ENCODE results near the gene EVI5. TPM values are rescaled to one million over a fixed set of nuclear protein-coding genes. Genes with fewer than 3 reads are reported as not detected.
"Not testable (repeated sequence)": the region's sequence is repeated elsewhere in the genome, so short reads cannot be mapped to it uniquely, and the experiment has no call there.

EVI5 gene
- total RNA-seq, 1 donor from 2014 or later: 52.6 TPM

- peaks cover 10% of the 10 kb centered on the region for H3K4me1 Mint-ChIP-seq (ENCODE audit: unreplicated experiment)
- TF ChIP-seq CTCF (IDR thresholded peaks at IDR 0.05): no peak
- H3K36me3 Mint-ChIP-seq (ENCODE audit: unreplicated experiment): no peaks in the 10 kb centered on the region
- no peak overlapping the region for H3K4me3 Mint-ChIP-seq (ENCODE audit: unreplicated experiment)
- no peaks in the 10 kb centered on the region for H3K27me3 Mint-ChIP-seq (ENCODE audit: unreplicated experiment)
- DNase-seq (ENCODE audit: extremely low spot score, unreplicated experiment): no peak
- H3K27ac Mint-ChIP-seq (ENCODE audit: unreplicated experiment): no peak overlapping the region
- no peaks in the 10 kb centered on the region for H3K9me3 Mint-ChIP-seq (ENCODE audit: unreplicated experiment)
Measured at GRCh38 chr1:92774407-92774806, 10.5 kb downstream of the EVI5 start.

GRCh38 chr1:92773749-92774148, 11.2 kb downstream of the EVI5 start:
- not testable (repeated sequence) for H3K4me3 Mint-ChIP-seq (ENCODE audit: unreplicated experiment); H3K9me3 Mint-ChIP-seq (ENCODE audit: unreplicated experiment); DNase-seq (ENCODE audit: extremely low spot score, unreplicated experiment); H3K36me3 Mint-ChIP-seq (ENCODE audit: unreplicated experiment); H3K4me1 Mint-ChIP-seq (ENCODE audit: unreplicated experiment); H3K27me3 Mint-ChIP-seq (ENCODE audit: unreplicated experiment); H3K27ac Mint-ChIP-seq (ENCODE audit: unreplicated experiment)

- H3K27ac Mint-ChIP-seq (ENCODE audit: unreplicated experiment): no peak overlapping the region
Measured at GRCh38 chr1:92769856-92770255, 15.1 kb downstream of the EVI5 start.

GRCh38 chr1:92768915-92769314, 16.0 kb downstream of the EVI5 start:
- Mint-ChIP-seq H3K27me3 (ENCODE audit: unreplicated experiment) (no peaks in the 10 kb centered on the region), H3K36me3 (ENCODE audit: unreplicated experiment) (no peaks in the 10 kb centered on the region), H3K4me3 (ENCODE audit: unreplicated experiment) (no peak overlapping the region), H3K27ac (ENCODE audit: unreplicated experiment) (no peak overlapping the region), H3K4me1 (ENCODE audit: unreplicated experiment) (peaks cover 4% of the 10 kb centered on the region), H3K9me3 (ENCODE audit: unreplicated experiment) (no peaks in the 10 kb centered on the region)
- no peak for TF ChIP-seq CTCF (IDR thresholded peaks at IDR 0.05)
- DNase-seq (ENCODE audit: extremely low spot score, unreplicated experiment): no peak

More at GRCh38 chr1:92769856-92770255, 15.1 kb downstream of the EVI5 start:
- no peak for TF ChIP-seq CTCF (IDR thresholded peaks at IDR 0.05)
- H3K36me3 Mint-ChIP-seq (ENCODE audit: unreplicated experiment): no peaks in the 10 kb centered on the region
- H3K9me3 Mint-ChIP-seq (ENCODE audit: unreplicated experiment): no peaks in the 10 kb centered on the region
- no peaks in the 10 kb centered on the region for H3K27me3 Mint-ChIP-seq (ENCODE audit: unreplicated experiment)
- peaks cover 10% of the 10 kb centered on the region for H3K4me1 Mint-ChIP-seq (ENCODE audit: unreplicated experiment)
- no peak for DNase-seq (ENCODE audit: extremely low spot score, unreplicated experiment)
- H3K4me3 Mint-ChIP-seq (ENCODE audit: unreplicated experiment): no peak overlapping the region

GRCh38 chr1:92768296-92768695, 16.6 kb downstream of the EVI5 start:
- Mint-ChIP-seq H3K36me3 (ENCODE audit: unreplicated experiment) (no peaks in the 10 kb centered on the region), H3K27ac (ENCODE audit: unreplicated experiment) (no peak overlapping the region)
- no peak for TF ChIP-seq CTCF (IDR thresholded peaks at IDR 0.05)

GRCh38 chr1:92764116-92764515, 20.8 kb downstream of the EVI5 start:
- Mint-ChIP-seq H3K9me3 (ENCODE audit: unreplicated experiment) (no peaks in the 10 kb centered on the region), H3K27ac (ENCODE audit: unreplicated experiment) (no peak overlapping the region), H3K4me1 (ENCODE audit: unreplicated experiment) (peaks cover 7% of the 10 kb centered on the region), H3K27me3 (ENCODE audit: unreplicated experiment) (no peaks in the 10 kb centered on the region), H3K36me3 (ENCODE audit: unreplicated experiment) (no peaks in the 10 kb centered on the region), H3K4me3 (ENCODE audit: unreplicated experiment) (no peak overlapping the region)
- TF ChIP-seq CTCF (IDR thresholded peaks at IDR 0.05): no peak
- DNase-seq (ENCODE audit: extremely low spot score, unreplicated experiment): no peak

More at GRCh38 chr1:92768296-92768695, 16.6 kb downstream of the EVI5 start:
- no peak for DNase-seq (ENCODE audit: extremely low spot score, unreplicated experiment)
- H3K9me3 Mint-ChIP-seq (ENCODE audit: unreplicated experiment): no peaks in the 10 kb centered on the region
- no peaks in the 10 kb centered on the region for H3K27me3 Mint-ChIP-seq (ENCODE audit: unreplicated experiment)
- no peak overlapping the region for H3K4me3 Mint-ChIP-seq (ENCODE audit: unreplicated experiment)
- H3K4me1 Mint-ChIP-seq (ENCODE audit: unreplicated experiment): peaks cover 4% of the 10 kb centered on the region

Measured in osteocyte (in vitro differentiated cells).